Tibial artery (tissue), 4 donors: ENCODE results near the gene CBX4.

Experiments used
- DNase-seq, 2 donors: peaks; one replicate each; pipeline ENCODE4 v3.0.0-alpha.2; 2019
- H3K27ac ChIP-seq, 2 donors: fragments of 200-600 bp; sonication (generic) in 1 of 2; 1 replicate in 1 of 2; 2 replicates in 1 of 2; pipeline ENCODE4 v1.5.1; 2018 to 2019; ENCODE audit warnings: mild to moderate bottlenecking in 1 of 2
- H3K27me3 ChIP-seq, 2 donors: fragments of 200-600 bp; sonication (generic) in 1 of 2; one replicate each; pipeline versions ENCODE4 v1.5.1 to v1.6.0; 2016 to 2019
- H3K36me3 ChIP-seq, 3 donors: fragments of 200-600 bp; sonication (generic) in 2 of 3; one replicate each; pipeline ENCODE4 v1.5.1; 2016 to 2019; ENCODE audit warnings: mild to moderate bottlenecking in 2 of 3
- H3K4me1 ChIP-seq, 4 donors: fragments of 200-600 bp; sonication (generic) in 2 of 4; 1 replicate in 3 of 4; 2 replicates in 1 of 4; pipeline ENCODE4 v1.5.1; 2016 to 2019
- H3K4me3 ChIP-seq, 2 donors: fragments of 200-600 bp; sonication (generic) in 1 of 2; 1 replicate in 1 of 2; 2 replicates in 1 of 2; pipeline ENCODE4 v1.5.1; 2018 to 2019; ENCODE audit warnings: mild to moderate bottlenecking in 2 of 2
- H3K9me3 ChIP-seq, 3 donors: fragments of 200-600 bp; sonication (generic) in 1 of 3; one replicate each; pipeline ENCODE4 v1.5.1; 2016 to 2019
- CTCF ChIP-seq, 2 experiments: fragments of 200-600 bp in 1 of 2; fragments of 450-650 bp in 1 of 2; IDR thresholded peaks; one replicate each; pipeline ENCODE4 v1.5.1; 2017 to 2019; ENCODE audit warnings: antibody characterized with exemption in 2 of 2, mild to moderate bottlenecking in 1 of 2, moderate library complexity in 1 of 2
- intact Hi-C: fragments of 100-400 bp; cut with DNase I; formaldehyde crosslinking; loops from one replicate; pipeline ENCODE4 v1.15.0; 2023; ENCODE audit warnings: low total_unique reads

CBX4 gene

GRCh38 chr17:79850571-79851460, 11.6 kb upstream of the CBX4 start:
- no peak for DNase-seq
- Histone ChIP-seq H3K4me3 (no peak overlapping the region), H3K36me3 (no peaks in the 10 kb centered on the region), H3K27ac (no peak overlapping the region), H3K9me3 (no peaks in the 10 kb centered on the region), H3K27me3 (peaks cover 0 to 59% of the 10 kb centered on the region in 2 donors), H3K4me1 (peaks cover 0 to 8% (median 4%) of the 10 kb centered on the region in 4 donors)
- TF ChIP-seq CTCF (IDR thresholded peaks at IDR 0.05): no peak
- intact Hi-C loops: no loop called here

DNA sequence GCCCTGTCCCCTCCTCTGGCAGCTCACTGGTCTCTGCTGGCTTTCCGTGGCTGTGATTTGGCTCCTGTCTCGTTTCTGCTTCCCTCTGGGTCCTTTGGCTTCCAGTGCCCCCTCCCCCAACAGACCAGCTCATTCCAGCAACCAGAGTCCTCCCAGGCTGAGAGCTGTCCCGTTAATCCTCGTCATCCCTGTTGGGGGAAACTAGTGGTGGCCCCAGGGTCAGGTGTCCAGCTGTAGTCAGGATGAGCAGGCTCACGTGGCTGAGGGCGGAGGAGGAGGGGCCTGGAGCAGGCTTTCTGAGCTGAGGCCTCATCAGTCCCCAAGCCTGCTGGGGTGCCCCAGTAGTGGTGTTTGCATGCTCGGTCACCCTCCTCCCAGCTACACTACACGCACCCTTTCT, 10.7 kb upstream of the CBX4 start:
- Histone ChIP-seq H3K27me3 (peaks cover 0 to 57% of the 10 kb centered on the region in 2 donors), H3K4me1 (peaks cover 0 to 10% (median 5%) of the 10 kb centered on the region in 4 donors), H3K36me3 (no peaks in the 10 kb centered on the region), H3K9me3 (no peaks in the 10 kb centered on the region), H3K27ac (no peak overlapping the region), H3K4me3 (no peak overlapping the region)
- no peak for DNase-seq
- TF ChIP-seq CTCF (IDR thresholded peaks at IDR 0.05): no peak
- intact Hi-C loops: loop anchor here (10.0 kb wide), 1 partner anchor 65 kb away; no protein-coding TSS in a partner anchor

DNA sequence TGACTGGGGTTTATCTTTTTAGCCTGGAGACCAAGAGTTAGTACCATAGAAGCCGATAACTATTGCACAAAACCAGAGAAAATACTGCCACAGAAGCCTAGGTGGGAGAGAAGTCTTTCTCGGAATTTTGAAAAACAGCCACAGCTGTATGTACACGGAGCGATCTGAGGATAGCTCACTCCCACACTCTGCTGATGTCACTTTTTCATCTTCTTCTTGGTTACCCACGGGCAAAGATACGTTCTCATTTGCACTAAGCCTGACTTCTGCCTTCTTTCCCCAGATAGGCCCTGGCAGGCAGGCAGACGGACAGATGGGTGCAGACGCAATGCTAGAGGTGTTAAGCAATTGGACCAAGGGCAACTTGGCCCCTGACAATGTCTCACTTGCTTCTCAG, 9.1 kb upstream of the CBX4 start:
- no peak for TF ChIP-seq CTCF (IDR thresholded peaks at IDR 0.05)
- H3K4me1 ChIP-seq: peaks cover 0 to 26% (median 21%) of the 10 kb centered on the region in 4 donors
- H3K36me3 ChIP-seq: no peaks in the 10 kb centered on the region
- H3K9me3 ChIP-seq: no peaks in the 10 kb centered on the region
- no peak overlapping the region for H3K4me3 ChIP-seq
- H3K27ac ChIP-seq: no peak overlapping the region
- intact Hi-C loops: loop anchor here (10.0 kb wide), 1 partner anchor 66 kb away; no protein-coding TSS in a partner anchor
- no peak for DNase-seq
- H3K27me3 ChIP-seq: peaks cover 0 to 62% of the 10 kb centered on the region in 2 donors

- Histone ChIP-seq H3K4me3 (no peak overlapping the region), H3K27ac (no peak overlapping the region), H3K4me1 (peaks cover 0 to 28% (median 25%) of the 10 kb centered on the region in 4 donors), H3K27me3 (peaks cover 0 to 68% of the 10 kb centered on the region in 2 donors), H3K9me3 (no peaks in the 10 kb centered on the region), H3K36me3 (no peaks in the 10 kb centered on the region)
- DNase-seq: no peak
- no peak for TF ChIP-seq CTCF (IDR thresholded peaks at IDR 0.05)
- intact Hi-C loops: loop anchor here (10.0 kb wide), 1 partner anchor 67 kb away; no protein-coding TSS in a partner anchor
These were observed 8.6 kb upstream of the CBX4 start for GRCh38 chr17:79847698-79848369.

GRCh38 chr17:79845601-79845949, 6.3 kb upstream of the CBX4 start:
- peak overlapping the region in 1 of 2 donors; percentile 51 for H3K27ac ChIP-seq

More at GRCh38 chr17:79845601-79845949, 6.3 kb upstream of the CBX4 start:
- peak overlapping the region in 1 of 2 donors; percentile 59 for H3K4me3 ChIP-seq
- no peak for TF ChIP-seq CTCF (IDR thresholded peaks at IDR 0.05)
- no peaks in the 10 kb centered on the region for H3K36me3 ChIP-seq
- peaks cover 0 to 46% (median 43%) of the 10 kb centered on the region in 4 donors for H3K4me1 ChIP-seq
- intact Hi-C loops: loop anchor here (10.0 kb wide), 1 partner anchor 69 kb away; no protein-coding TSS in a partner anchor
- peaks cover 8 to 87% of the 10 kb centered on the region in 2 donors for H3K27me3 ChIP-seq
- DNase-seq: peak in 1 of 2 donors; percentile 50
- no peaks in the 10 kb centered on the region for H3K9me3 ChIP-seq
